ENCODE data around the gene DUSP14.
A peak's percentile ranks its signal among the peaks of the same experiment; 100 is the strongest.

The DUSP14 gene

GRCh38 chr17:37520174-37520573 lies 30.5 kb downstream of the DUSP14 start:
- no peak for TF ChIP-seq CTCF (IDR thresholded peaks at IDR 0.05; ENCODE audit: borderline replicate concordance, control extremely low read depth, extremely low read depth, insufficient read depth, missing control alignments)
- DNase-seq (ENCODE audit: low spot score) = no peak
- in situ Hi-C loops (cut with MboI; ENCODE audit: low sequenced_read_pairs, unreplicated experiment) = loop anchor here (10.0 kb wide), 1 partner anchor 295 kb away; no protein-coding TSS in a partner anchor

DNA sequence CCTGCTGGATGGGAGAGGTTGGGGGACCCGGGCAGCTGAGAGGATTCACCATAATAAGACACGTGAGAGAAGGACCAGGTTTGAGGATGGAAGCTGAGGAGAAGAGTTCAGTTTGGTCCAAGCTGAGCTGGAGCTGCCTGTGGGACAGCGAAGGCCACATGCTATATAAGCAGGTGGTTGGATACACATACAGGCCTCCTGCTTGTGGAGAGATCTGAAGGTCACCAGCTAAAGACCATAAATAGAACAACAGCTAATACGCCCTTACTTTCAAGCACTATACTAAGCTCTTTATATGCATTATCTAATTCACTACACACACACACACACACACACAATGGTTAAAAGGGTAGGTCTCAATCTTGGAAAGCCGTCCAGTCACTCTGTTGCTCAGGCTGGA lies 32.1 kb downstream of the DUSP14 start:
- no peak for DNase-seq (ENCODE audit: low spot score)
- in situ Hi-C loops (cut with MboI; ENCODE audit: low sequenced_read_pairs, unreplicated experiment) = loop anchor here (10.0 kb wide), 1 partner anchor 293 kb away; no protein-coding TSS in a partner anchor
- no peak for TF ChIP-seq CTCF (IDR thresholded peaks at IDR 0.05; ENCODE audit: borderline replicate concordance, control extremely low read depth, extremely low read depth, insufficient read depth, missing control alignments)

GRCh38 chr17:37523715-37524219 lies 34.1 kb downstream of the DUSP14 start:
- TF ChIP-seq CTCF (IDR thresholded peaks at IDR 0.05; ENCODE audit: borderline replicate concordance, control extremely low read depth, extremely low read depth, insufficient read depth, missing control alignments) = no peak
- in situ Hi-C loops (cut with MboI; ENCODE audit: low sequenced_read_pairs, unreplicated experiment) = loop anchor here (10.0 kb wide), 1 partner anchor 291 kb away; no protein-coding TSS in a partner anchor
- DNase-seq (ENCODE audit: low spot score) = no peak

- peak; percentile 53 for DNase-seq (ENCODE audit: low spot score)
- TF ChIP-seq CTCF (IDR thresholded peaks at IDR 0.05; ENCODE audit: borderline replicate concordance, control extremely low read depth, extremely low read depth, insufficient read depth, missing control alignments) = peak; percentile 50
- in situ Hi-C loops (cut with MboI; ENCODE audit: low sequenced_read_pairs, unreplicated experiment) = loop anchor here (10.0 kb wide), 1 partner anchor 287 kb away; no protein-coding TSS in a partner anchor
Measured at GRCh38 chr17:37527249-37527851, 37.7 kb downstream of the DUSP14 start.

GRCh38 chr17:37530420-37530819 lies 40.7 kb downstream of the DUSP14 start:
- in situ Hi-C loops (cut with MboI; ENCODE audit: low sequenced_read_pairs, unreplicated experiment) = no loop called here
- no peak for TF ChIP-seq CTCF (IDR thresholded peaks at IDR 0.05; ENCODE audit: borderline replicate concordance, control extremely low read depth, extremely low read depth, insufficient read depth, missing control alignments)
- no peak for DNase-seq (ENCODE audit: low spot score)

DNA sequence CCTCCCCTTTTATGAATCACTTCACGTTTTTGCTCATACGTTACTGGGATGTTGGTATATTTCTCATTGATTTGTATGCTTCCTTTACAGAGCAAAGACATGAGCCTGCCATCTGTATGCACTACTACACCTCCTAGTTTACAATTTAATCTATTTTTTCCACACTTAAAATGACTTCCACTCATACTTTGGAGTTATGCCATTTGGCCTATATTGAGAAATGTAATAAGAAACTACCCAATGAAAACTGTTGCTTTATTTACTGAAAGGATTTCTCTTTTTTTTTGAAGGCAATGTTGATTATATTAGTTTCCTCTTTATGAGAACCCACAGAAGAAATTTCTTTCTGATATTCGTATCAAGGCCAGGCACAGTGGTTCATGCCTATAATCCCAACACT lies 43.1 kb downstream of the DUSP14 start:
- in situ Hi-C loops (cut with MboI; ENCODE audit: low sequenced_read_pairs, unreplicated experiment) = no loop called here
- no peak for DNase-seq (ENCODE audit: low spot score)
- TF ChIP-seq CTCF (IDR thresholded peaks at IDR 0.05; ENCODE audit: borderline replicate concordance, control extremely low read depth, extremely low read depth, insufficient read depth, missing control alignments) = no peak

Data from GM13976 (cell line).